ENCODE data around the gene NHEJ1.

DNA sequence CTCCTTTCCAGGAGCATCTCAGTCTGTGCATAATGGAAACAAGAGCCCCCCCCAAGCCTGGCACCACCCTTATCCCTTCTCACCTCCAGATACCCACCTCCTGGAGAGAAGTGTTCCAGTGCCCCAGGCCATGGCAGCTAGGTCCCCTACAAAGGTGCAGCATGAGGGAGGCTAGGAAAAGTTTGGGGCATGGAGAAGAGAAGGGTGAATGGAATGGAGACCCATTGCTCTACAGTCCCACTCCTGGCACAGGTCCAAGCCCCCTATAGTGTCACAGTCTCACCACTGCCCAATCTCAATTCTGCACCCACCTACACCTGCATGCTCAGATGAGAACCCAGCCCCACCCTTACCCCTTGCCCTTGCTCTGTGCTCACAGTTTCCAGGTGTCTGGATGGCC lies 8.3 kb upstream of the NHEJ1 start:
- TF ChIP-seq POLR2AphosphoS5 (IDR thresholded peaks at IDR 0.05; ENCODE audit: borderline replicate concordance, low read depth, low read length) = no peak
- TF ChIP-seq EZH2 (IDR thresholded peaks at IDR 0.05) = no peak
- TF ChIP-seq FOXP2 (optimal IDR thresholded peaks at IDR 0.05; ENCODE audit: control extremely low read depth, extremely low read length, insufficient read depth) = no peak

Data from SK-N-MC (cell line).